ENCODE data around the gene SPATA6L. TPM values are rescaled to one million over a fixed set of nuclear protein-coding genes. Genes with fewer than 3 reads are reported as not detected.
"Not testable (repeated sequence)": the region's sequence is repeated elsewhere in the genome, so short reads cannot be mapped to it uniquely, and the experiment has no call there.

Gene SPATA6L
- total RNA-seq, 2 experiments from 2014 or later, result 9.4 to 10.8 TPM

GRCh38 chr9:4615251-4615650, 51.0 kb downstream of the SPATA6L start:
- peaks cover 13% of the 10 kb centered on the region for H3K36me3 Mint-ChIP-seq (ENCODE audit: low read depth)
- no peaks in the 10 kb centered on the region for H3K27me3 ChIP-seq (ENCODE audit: control insufficient read depth in 1 of 2, insufficient read depth in 2 of 2, low read length in 2 of 2)
- POLR2A ChIA-PET, result interaction anchor here (1.2 kb wide), 1 partner anchor 15 kb away, joined by 3 read pairs; no protein-coding TSS in a partner anchor
- no peaks in the 10 kb centered on the region for H3K27me3 Mint-ChIP-seq
- H3K9me3 Mint-ChIP-seq, result no peaks in the 10 kb centered on the region
- H3K27ac ChIP-seq (ENCODE audit: low read depth in 1 of 2, low read length in 2 of 2), result no peak overlapping the region
- CTCF ChIA-PET, result no interaction called here
- no peaks in the 10 kb centered on the region for H3K36me3 ChIP-seq (ENCODE audit: insufficient read depth, low read length)
- TF ChIP-seq CTCF (IDR thresholded peaks at IDR 0.05), result no peak
- peaks cover 14% of the 10 kb centered on the region for H3K4me1 Mint-ChIP-seq (ENCODE audit: low read depth)
- H3K27ac Mint-ChIP-seq, result no peak overlapping the region
- no peak for DNase-seq
- H3K4me3 Mint-ChIP-seq, result no peak overlapping the region
- no peak overlapping the region for H3K4me3 ChIP-seq (ENCODE audit: low read length)
- no peak for ATAC-seq (ENCODE audit: poor library complexity)
- no peaks in the 10 kb centered on the region for H3K9me3 ChIP-seq (ENCODE audit: control insufficient read depth in 1 of 2, insufficient read depth in 1 of 2, low read length in 2 of 2)
- intact Hi-C loops (cut with DNase I, micrococcal nuclease), result no loop called here
- H3K4me1 ChIP-seq (ENCODE audit: insufficient read depth, low read length), result peaks cover 10% of the 10 kb centered on the region

GRCh38 chr9:4614627-4615026, 51.7 kb downstream of the SPATA6L start:
- Mint-ChIP-seq H3K4me1 (ENCODE audit: low read depth) (peaks cover 8% of the 10 kb centered on the region), H3K4me3 (no peak overlapping the region), H3K36me3 (ENCODE audit: low read depth) (peaks cover 13% of the 10 kb centered on the region), H3K27me3 (no peaks in the 10 kb centered on the region), H3K9me3 (no peaks in the 10 kb centered on the region), H3K27ac (no peak overlapping the region)
- TF ChIP-seq CTCF (IDR thresholded peaks at IDR 0.05), result no peak
- ChIA-PET POLR2A (interaction anchor here (1.2 kb wide), 1 partner anchor 14 kb away, joined by 3 read pairs; no protein-coding TSS in a partner anchor), CTCF (no interaction called here)
- H3K27me3 ChIP-seq (ENCODE audit: control insufficient read depth in 1 of 2, insufficient read depth in 2 of 2, low read length in 2 of 2), result no peaks in the 10 kb centered on the region
- no peak for DNase-seq
- no peaks in the 10 kb centered on the region for H3K9me3 ChIP-seq (ENCODE audit: control insufficient read depth in 1 of 2, insufficient read depth in 1 of 2, low read length in 2 of 2)
- H3K4me3 ChIP-seq (ENCODE audit: low read length), result no peak overlapping the region
- peaks cover 5% of the 10 kb centered on the region for H3K4me1 ChIP-seq (ENCODE audit: insufficient read depth, low read length)
- intact Hi-C loops (cut with DNase I, micrococcal nuclease), result no loop called here
- ATAC-seq (ENCODE audit: poor library complexity), result no peak
- no peak overlapping the region for H3K27ac ChIP-seq (ENCODE audit: low read depth in 1 of 2, low read length in 2 of 2)
- no peaks in the 10 kb centered on the region for H3K36me3 ChIP-seq (ENCODE audit: insufficient read depth, low read length)

GRCh38 chr9:4606033-4606432, 60.2 kb downstream of the SPATA6L start:
- POLR2A ChIA-PET, H3K4me3 Mint-ChIP-seq: not testable (repeated sequence)
- intact Hi-C loops (cut with DNase I, micrococcal nuclease), result loop anchor here in 1 of 2 experiments (10.0 kb wide), 1 partner anchor 379 kb away; the partner anchor contains the start of gene JAK2

DNA sequence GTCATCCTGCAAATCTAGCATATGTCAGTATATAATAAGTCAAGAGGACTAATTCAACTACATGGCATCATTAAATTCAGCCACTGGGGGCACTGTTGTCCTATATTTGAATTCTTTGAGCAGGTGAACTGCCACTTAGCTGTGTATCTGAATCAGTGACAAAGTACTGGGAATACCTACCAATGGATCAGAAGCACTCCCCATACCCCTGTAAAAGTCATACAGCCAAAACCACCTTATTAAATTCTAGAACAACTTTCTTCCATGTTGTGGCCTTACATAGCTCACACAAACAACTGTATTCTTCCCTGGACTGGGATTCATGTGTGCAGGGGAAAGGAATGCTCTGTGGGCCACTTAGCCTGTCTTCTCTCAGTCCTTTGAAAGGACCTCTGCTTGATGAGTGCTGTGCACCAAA, 61.6 kb downstream of the SPATA6L start:
- Histone ChIP-seq H3K4me1 (ENCODE audit: insufficient read depth, low read length) (peaks cover 26% of the 10 kb centered on the region), H3K27me3 (ENCODE audit: control insufficient read depth in 1 of 2, insufficient read depth in 2 of 2, low read length in 2 of 2) (no peaks in the 10 kb centered on the region), H3K9me3 (ENCODE audit: control insufficient read depth in 1 of 2, insufficient read depth in 1 of 2, low read length in 2 of 2) (peaks cover 0 to 7% of the 10 kb centered on the region in 2 experiments), H3K27ac (ENCODE audit: low read depth in 1 of 2, low read length in 2 of 2) (no peak overlapping the region), H3K4me3 (ENCODE audit: low read length) (no peak overlapping the region), H3K36me3 (ENCODE audit: insufficient read depth, low read length) (peaks cover 4% of the 10 kb centered on the region)
- Mint-ChIP-seq H3K36me3 (ENCODE audit: low read depth) (peaks cover 34% of the 10 kb centered on the region), H3K4me1 (ENCODE audit: low read depth) (peaks cover 54% of the 10 kb centered on the region), H3K4me3 (no peak overlapping the region), H3K27ac (peak overlapping the region; percentile 66), H3K9me3 (no peaks in the 10 kb centered on the region), H3K27me3 (no peaks in the 10 kb centered on the region)
- ChIA-PET CTCF (interaction anchor here (0.6 to 2.1 kb wide), 5 partner anchors 9 to 382 kb away, joined by 3 to 10 read pairs (median 5); no protein-coding TSS in a partner anchor), POLR2A (interaction anchor here (0.7 to 2.1 kb wide), 6 partner anchors 11 to 75 kb away, joined by 3 to 8 read pairs (median 4); partner anchors contain the start of gene CDC37L1)
- intact Hi-C loops (cut with DNase I, micrococcal nuclease), result loop anchor here (1.0 to 10.0 kb wide), 5 partner anchors 8 to 383 kb away; partner anchors contain the start of gene JAK2 (in 2 of the 2)
- ATAC-seq (ENCODE audit: poor library complexity), result peak; percentile 74
- peak in 13 of 14 experiments; percentile 20 to 83 (median 61) for DNase-seq
- TF ChIP-seq CTCF (IDR thresholded peaks at IDR 0.05), result peak; percentile 77

More at GRCh38 chr9:4606033-4606432, 60.2 kb downstream of the SPATA6L start:
- H3K27me3 ChIP-seq (ENCODE audit: control insufficient read depth in 1 of 2, insufficient read depth in 2 of 2, low read length in 2 of 2); H3K27ac Mint-ChIP-seq; H3K4me3 ChIP-seq (ENCODE audit: low read length); H3K9me3 Mint-ChIP-seq; H3K36me3 ChIP-seq (ENCODE audit: insufficient read depth, low read length); CTCF ChIA-PET; H3K9me3 ChIP-seq (ENCODE audit: control insufficient read depth in 1 of 2, insufficient read depth in 1 of 2, low read length in 2 of 2); ATAC-seq (ENCODE audit: poor library complexity); H3K27ac ChIP-seq (ENCODE audit: low read depth in 1 of 2, low read length in 2 of 2); H3K27me3 Mint-ChIP-seq: not testable (repeated sequence)
- H3K4me1 ChIP-seq (ENCODE audit: insufficient read depth, low read length), result peaks cover 19% of the 10 kb centered on the region
- Mint-ChIP-seq H3K4me1 (ENCODE audit: low read depth) (peaks cover 40% of the 10 kb centered on the region), H3K36me3 (ENCODE audit: low read depth) (peaks cover 22% of the 10 kb centered on the region)
- peak in 10 of 14 experiments; percentile 22 to 56 (median 48) for DNase-seq
